GM18867 (cell line): Measurements from ENCODE around the gene PLSCR1.

Source experiments
- ATAC-seq: cut with Tn5 transposase; IDR thresholded peaks from one replicate; pipeline ENCODE4 v1.9.1; 2021; ENCODE audit warnings: mild to moderate bottlenecking, moderate library complexity; ENCODE audit not compliant: unreplicated experiment

PLSCR1 gene

GRCh38 chr3:146544002-146544928, at the start of gene PLSCR1:
PLSCR1 (minus strand) TSS chr3:146544607; CDS start chr3:146536552, 8,055 bp downstream.
- peak; percentile 90 for ATAC-seq

GRCh38 chr3:146593776-146594175, 49.4 kb upstream of the PLSCR1 start:
- ATAC-seq: no peak

- ATAC-seq: no peak
Measured at GRCh38 chr3:146590521-146590920, 46.1 kb upstream of the PLSCR1 start.

- ATAC-seq: peak; percentile 81
Measured at GRCh38 chr3:146589899-146590508, 45.6 kb upstream of the PLSCR1 start.

- no peak for ATAC-seq
Measured at GRCh38 chr3:146585156-146585555, 40.7 kb upstream of the PLSCR1 start.

- no peak for ATAC-seq
Measured at GRCh38 chr3:146581951-146582467, 37.6 kb upstream of the PLSCR1 start.

- ATAC-seq: no peak
Measured at GRCh38 chr3:146581080-146581601, 36.7 kb upstream of the PLSCR1 start.

- peak; percentile 82 for ATAC-seq
Measured at GRCh38 chr3:146577662-146578061, 33.3 kb upstream of the PLSCR1 start.

- ATAC-seq: no peak
Measured at GRCh38 chr3:146575636-146576035, 31.2 kb upstream of the PLSCR1 start.

- no peak for ATAC-seq
Measured at GRCh38 chr3:146574173-146574572, 29.8 kb upstream of the PLSCR1 start.

- no peak for ATAC-seq
Measured at GRCh38 chr3:146569314-146569713, 24.9 kb upstream of the PLSCR1 start.

GRCh38 chr3:146566138-146566537, 21.7 kb upstream of the PLSCR1 start:
- ATAC-seq: no peak

- no peak for ATAC-seq
Measured at GRCh38 chr3:146561879-146562278, 17.5 kb upstream of the PLSCR1 start.

GRCh38 chr3:146561463-146561862, 17.1 kb upstream of the PLSCR1 start:
- no peak for ATAC-seq

- no peak for ATAC-seq
Measured at GRCh38 chr3:146560678-146561077, 16.3 kb upstream of the PLSCR1 start.

GRCh38 chr3:146559388-146559787, 15.0 kb upstream of the PLSCR1 start:
- ATAC-seq: no peak

- ATAC-seq: no peak
Measured at GRCh38 chr3:146558781-146559180, 14.4 kb upstream of the PLSCR1 start.

GRCh38 chr3:146557745-146558144, 13.3 kb upstream of the PLSCR1 start:
- no peak for ATAC-seq

GRCh38 chr3:146555311-146555710, 10.9 kb upstream of the PLSCR1 start:
- no peak for ATAC-seq

GRCh38 chr3:146554151-146554760, 9.8 kb upstream of the PLSCR1 start:
- ATAC-seq: peak; percentile 66
